GM23338 (cell line): ENCODE results near the gene CCDC146. TPM values are rescaled to one million over a fixed set of nuclear protein-coding genes. Genes with fewer than 3 reads are reported as not detected.

ENCODE experiments used
- ATAC-seq: fragments of 200-7000 bp; cut with Tn5 transposase; 3 replicates; pipeline ENCODE4 v1.9.1; 2020
- DNase-seq: peaks from one replicate; pipeline ENCODE4 v3.0.0-alpha.2; 2015; ENCODE audit warnings: low spot score
- H2AFZ ChIP-seq: fragments of 200-600 bp; sonication (generic); 2 replicates; pipeline ENCODE4 v1.8.0; 2016; ENCODE audit warnings: antibody characterized with exemption, mild to moderate bottlenecking, moderate library complexity
- H3F3A ChIP-seq: fragments of 200-600 bp; sonication (generic); replicated peaks from 2 replicates; pipeline ENCODE4 v1.8.0; 2017; ENCODE audit warnings: antibody characterized with exemption, mixed run types, low read depth
- H3K27ac ChIP-seq: fragments of 200-600 bp; sonication (generic); 2 replicates; pipeline ENCODE4 v1.6.1; 2016; ENCODE audit warnings: low read depth
- H3K27me3 ChIP-seq: fragments of 200-600 bp; sonication (generic); 2 replicates; pipeline ENCODE4 v1.8.0; 2016; ENCODE audit warnings: mild to moderate bottlenecking, mixed run types, moderate library complexity; ENCODE audit not compliant: insufficient read depth
- H3K36me3 ChIP-seq: fragments of 200-600 bp; sonication (generic); 2 replicates; pipeline ENCODE4 v1.8.0; 2016; ENCODE audit warnings: mild to moderate bottlenecking; ENCODE audit not compliant: insufficient read depth
- H3K4me1 ChIP-seq: fragments of 200-600 bp; sonication (generic); 2 replicates; pipeline ENCODE4 v1.8.0; 2016; ENCODE audit warnings: mild to moderate bottlenecking, moderate library complexity; ENCODE audit not compliant: insufficient read depth
- H3K4me2 ChIP-seq: fragments of 200-600 bp; sonication (generic); 2 replicates; pipeline ENCODE4 v1.7.1; 2017; ENCODE audit warnings: mixed run types
- H3K4me3 ChIP-seq: fragments of 200-600 bp; sonication (generic); 2 replicates; pipeline ENCODE4 v1.6.1; 2016; ENCODE audit warnings: mixed run types
- H3K79me2 ChIP-seq: fragments of 200-600 bp; sonication (generic); replicated peaks from 2 replicates; pipeline ENCODE4 v1.8.0; 2017; ENCODE audit warnings: mild to moderate bottlenecking; ENCODE audit not compliant: insufficient read depth
- H3K9me2 ChIP-seq: fragments of 200-600 bp; sonication (generic); 2 replicates; pipeline ENCODE4 v1.8.0; 2017; ENCODE audit not compliant: insufficient read depth
- H4K20me1 ChIP-seq: fragments of 200-600 bp; sonication (generic); replicated peaks from 2 replicates; pipeline ENCODE4 v1.8.0; 2017; ENCODE audit warnings: mild to moderate bottlenecking; ENCODE audit not compliant: insufficient read depth
- H3K27ac Mint-ChIP-seq: 2 replicates; pipeline ENCODE4 v1.8.0; 2020; ENCODE audit warnings: inconsistent platforms, mild to moderate bottlenecking, moderate library complexity, mixed read lengths
- H3K27me3 Mint-ChIP-seq: 3 replicates; pipeline ENCODE4 v1.8.0; 2022; ENCODE audit warnings: low read depth, mild to moderate bottlenecking, moderate library complexity, mixed read lengths, inconsistent platforms; ENCODE audit not compliant: insufficient read depth, poor library complexity
- H3K36me3 Mint-ChIP-seq: 3 replicates; pipeline ENCODE4 v1.8.0; 2021; ENCODE audit warnings: low read depth, mild to moderate bottlenecking, inconsistent platforms, moderate library complexity, mixed read lengths
- H3K4me1 Mint-ChIP-seq: 3 replicates; pipeline ENCODE4 v1.8.0; 2020; ENCODE audit warnings: mild to moderate bottlenecking, inconsistent platforms, mixed read lengths
- H3K4me3 Mint-ChIP-seq: 3 replicates; pipeline ENCODE4 v1.8.0; 2021; ENCODE audit warnings: moderate library complexity, mild to moderate bottlenecking, inconsistent platforms, mixed read lengths
- H3K9me3 Mint-ChIP-seq: 3 replicates; pipeline ENCODE4 v1.8.0; 2020; ENCODE audit warnings: moderate library complexity, mild to moderate bottlenecking, inconsistent platforms, mixed read lengths
- CREB1 ChIP-seq: fragments of 250-450 bp; sonication (Bioruptor Pico); IDR thresholded peaks from 2 replicates; pipeline ENCODE4 v1.5.0; 2020; ENCODE audit warnings: low read depth, mild to moderate bottlenecking, moderate library complexity
- ETS1 ChIP-seq: IDR thresholded peaks from 2 replicates; pipeline ENCODE4 v1.6.1; 2016; ENCODE audit warnings: antibody characterized with exemption
- EZH2 ChIP-seq: fragments of 200-600 bp; sonication (generic); IDR thresholded peaks from one replicate; pipeline ENCODE4 v1.8.0; 2017; ENCODE audit warnings: antibody characterized with exemption, mild to moderate bottlenecking, low read depth; ENCODE audit not compliant: unreplicated experiment
- EZH2phosphoT487 ChIP-seq: fragments of 200-600 bp; sonication (generic); IDR thresholded peaks from one replicate; pipeline ENCODE4 v1.8.1; 2018; ENCODE audit warnings: antibody characterized with exemption; ENCODE audit not compliant: unreplicated experiment
- JUNB ChIP-seq: IDR thresholded peaks from one replicate; pipeline ENCODE4 v1.6.1; 2016; ENCODE audit warnings: antibody characterized with exemption; ENCODE audit not compliant: unreplicated experiment
- NANOG ChIP-seq: IDR thresholded peaks from 2 replicates; pipeline ENCODE4 v1.6.1; 2016; ENCODE audit warnings: antibody characterized with exemption, borderline replicate concordance
- POLR2AphosphoS5 ChIP-seq: IDR thresholded peaks from 2 replicates; pipeline ENCODE4 v1.6.1; 2016; ENCODE audit warnings: antibody characterized with exemption, low read depth
- REST ChIP-seq: IDR thresholded peaks from one replicate; pipeline ENCODE4 v1.6.1; 2018; ENCODE audit warnings: antibody characterized with exemption; ENCODE audit not compliant: unreplicated experiment
- STAT1 ChIP-seq: IDR thresholded peaks from one replicate; pipeline ENCODE4 v1.6.1; 2016; ENCODE audit warnings: antibody characterized with exemption; ENCODE audit not compliant: unreplicated experiment
- ZNF114 ChIP-seq: fragments of 250-450 bp; sonication (Bioruptor Pico); IDR thresholded peaks from 2 replicates; pipeline ENCODE4 v1.5.0; 2020; ENCODE audit warnings: mild to moderate bottlenecking, moderate library complexity
- ZNF462 ChIP-seq: fragments of 250-450 bp; sonication (Bioruptor Pico); IDR thresholded peaks from 2 replicates; pipeline ENCODE4 v1.5.0; 2020; ENCODE audit warnings: mild to moderate bottlenecking, moderate library complexity
- polyA plus RNA-seq: library from polyadenylated mRNA; unstranded; fragments of >200 nt; fragmentation: Nextera tagmentation; extraction: Ambion mirVana; gene quantifications from 2 replicates; pipeline ENCODE4 v1.2.1, GENCODE V29; 2016
- total RNA-seq: library from RNA; depleted of rRNA; stranded (reverse); fragments of >200 nt; shearing (Covaris generic); gene quantifications from 2 replicates; pipeline ENCODE4 v1.2.3, GENCODE V29; 2014
- TF ChIP-seq, protein P1 (sequence below), 2 experiments: fragments of 200-600 bp in 1 of 2; sonication (generic) in 1 of 2; conservative IDR thresholded peaks; 2 replicates each; pipeline versions ENCODE4 v1.5.1 to v1.6.1; 2016 to 2017; ENCODE audit warnings: antibody characterized with exemption in 2 of 2, low read depth in 2 of 2, mild to moderate bottlenecking in 2 of 2, moderate library complexity in 1 of 2

Gene CCDC146
- total and polyA plus RNA-seq, 2 experiments from 2014 or later: 0.35 to 0.74 TPM

DNA sequence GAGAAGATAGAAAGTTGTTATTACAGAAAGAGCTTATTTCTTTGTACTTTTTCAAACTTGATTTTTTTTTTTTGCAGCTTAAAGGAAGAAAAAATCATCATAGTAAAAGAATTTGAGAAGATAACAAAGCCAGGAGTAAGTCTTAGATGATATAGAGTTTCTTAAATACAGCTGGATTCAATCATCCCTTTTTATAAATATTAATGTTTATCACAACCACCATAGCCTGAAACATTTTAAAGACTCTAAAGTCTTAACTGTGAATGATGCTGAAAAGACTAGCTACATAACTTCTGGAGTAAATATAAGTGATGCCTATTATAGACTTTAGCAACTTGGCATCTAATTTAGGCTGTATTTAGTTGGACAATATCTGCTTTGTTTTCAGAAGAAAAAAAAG is 132.0 kb downstream of the CCDC146 start:
- Histone ChIP-seq H3F3A (no peaks in the 10 kb centered on the region), H3K4me1 (0 out of 2 replicates have a peak, but pooled peaks cover 3% of the 10 kb centered on the region), H3K27me3 (no peaks in the 10 kb centered on the region), H3K79me2 (no peaks in the 10 kb centered on the region), H4K20me1 (no peaks in the 10 kb centered on the region), H2AFZ (no peak overlapping the region), H3K4me2 (no peak overlapping the region), H3K4me3 (no peak overlapping the region), H3K36me3 (no peaks in the 10 kb centered on the region), H3K9me2 (no peaks in the 10 kb centered on the region; the same call in 1 of the 2 replicates), H3K27ac (no peak overlapping the region)
- Mint-ChIP-seq H3K27me3 (no peaks in the 10 kb centered on the region), H3K27ac (no peak overlapping the region), H3K4me1 (peaks cover 3% of the 10 kb centered on the region; the same call in 2 of the 3 replicates), H3K36me3 (no peaks in the 10 kb centered on the region), H3K9me3 (no peaks in the 10 kb centered on the region; the same call in 2 of the 3 replicates), H3K4me3 (no peak overlapping the region)
- TF ChIP-seq EZH2 (no peak), REST (no peak), ZNF462 (CRISPR knock-in tag) (no peak), POLR2AphosphoS5 (no peak), JUNB (no peak), NANOG (no peak), ZNF114 (CRISPR knock-in tag) (no peak), ETS1 (no peak), CREB1 (CRISPR knock-in tag) (no peak), STAT1 (no peak), EZH2phosphoT487 (no peak)
- TF ChIP-seq, protein P1, sequence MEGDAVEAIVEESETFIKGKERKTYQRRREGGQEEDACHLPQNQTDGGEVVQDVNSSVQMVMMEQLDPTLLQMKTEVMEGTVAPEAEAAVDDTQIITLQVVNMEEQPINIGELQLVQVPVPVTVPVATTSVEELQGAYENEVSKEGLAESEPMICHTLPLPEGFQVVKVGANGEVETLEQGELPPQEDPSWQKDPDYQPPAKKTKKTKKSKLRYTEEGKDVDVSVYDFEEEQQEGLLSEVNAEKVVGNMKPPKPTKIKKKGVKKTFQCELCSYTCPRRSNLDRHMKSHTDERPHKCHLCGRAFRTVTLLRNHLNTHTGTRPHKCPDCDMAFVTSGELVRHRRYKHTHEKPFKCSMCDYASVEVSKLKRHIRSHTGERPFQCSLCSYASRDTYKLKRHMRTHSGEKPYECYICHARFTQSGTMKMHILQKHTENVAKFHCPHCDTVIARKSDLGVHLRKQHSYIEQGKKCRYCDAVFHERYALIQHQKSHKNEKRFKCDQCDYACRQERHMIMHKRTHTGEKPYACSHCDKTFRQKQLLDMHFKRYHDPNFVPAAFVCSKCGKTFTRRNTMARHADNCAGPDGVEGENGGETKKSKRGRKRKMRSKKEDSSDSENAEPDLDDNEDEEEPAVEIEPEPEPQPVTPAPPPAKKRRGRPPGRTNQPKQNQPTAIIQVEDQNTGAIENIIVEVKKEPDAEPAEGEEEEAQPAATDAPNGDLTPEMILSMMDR (conservative IDR thresholded peaks at IDR 0.05; ENCODE audit: low read depth in 2 of 2): no peak
- ATAC-seq (no peak), DNase-seq (no peak)
